Epithelial cell of proximal tubule (primary cell): Measurements from ENCODE around the gene SYT6. TPM values are rescaled to one million over a fixed set of nuclear protein-coding genes. Genes with fewer than 3 reads are reported as not detected.

Experiments used
- DNase-seq: peaks from one replicate; pipeline ENCODE4 v3.0.0-alpha.2; 2011; ENCODE audit warnings: low read depth
- H3K4me3 ChIP-seq: 2 replicates; pipeline ENCODE4 v1.5.1; 2011; ENCODE audit warnings: low read depth, mild to moderate bottlenecking, low read length
- total RNA-seq: library from RNA; depleted of rRNA; stranded (reverse); fragments of >200 nt; gene quantifications from 2 replicates; pipeline ENCODE4 v1.2.3, GENCODE V29; 2015
- TF ChIP-seq, protein P1 (sequence below): conservative IDR thresholded peaks from 2 replicates; pipeline ENCODE4 v1.5.1; 2012; ENCODE audit warnings: low read depth, mild to moderate bottlenecking, low read length

Gene SYT6
- total RNA-seq, 1 donor from 2014 or later = not detected

DNA sequence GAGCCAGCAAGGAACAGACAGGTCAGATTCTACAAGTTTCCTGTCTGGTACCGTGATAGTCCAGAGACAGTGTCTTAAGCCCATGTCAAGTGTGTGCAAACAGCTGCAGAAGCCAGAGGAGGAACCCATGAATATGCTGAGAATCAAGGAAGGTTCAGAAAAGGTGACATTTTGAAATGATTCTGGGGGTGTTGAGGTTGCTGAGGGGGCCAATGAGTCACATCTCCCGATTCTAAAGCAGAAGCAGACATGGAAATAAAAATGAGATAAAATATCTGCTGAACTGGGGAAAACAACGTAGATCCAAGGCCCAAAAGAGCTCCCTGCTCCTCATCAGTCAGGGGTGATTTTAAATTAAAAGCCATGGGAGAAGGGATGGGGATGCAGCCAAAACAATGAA is 15.8 kb upstream of the SYT6 start:
- TF ChIP-seq, protein P1, sequence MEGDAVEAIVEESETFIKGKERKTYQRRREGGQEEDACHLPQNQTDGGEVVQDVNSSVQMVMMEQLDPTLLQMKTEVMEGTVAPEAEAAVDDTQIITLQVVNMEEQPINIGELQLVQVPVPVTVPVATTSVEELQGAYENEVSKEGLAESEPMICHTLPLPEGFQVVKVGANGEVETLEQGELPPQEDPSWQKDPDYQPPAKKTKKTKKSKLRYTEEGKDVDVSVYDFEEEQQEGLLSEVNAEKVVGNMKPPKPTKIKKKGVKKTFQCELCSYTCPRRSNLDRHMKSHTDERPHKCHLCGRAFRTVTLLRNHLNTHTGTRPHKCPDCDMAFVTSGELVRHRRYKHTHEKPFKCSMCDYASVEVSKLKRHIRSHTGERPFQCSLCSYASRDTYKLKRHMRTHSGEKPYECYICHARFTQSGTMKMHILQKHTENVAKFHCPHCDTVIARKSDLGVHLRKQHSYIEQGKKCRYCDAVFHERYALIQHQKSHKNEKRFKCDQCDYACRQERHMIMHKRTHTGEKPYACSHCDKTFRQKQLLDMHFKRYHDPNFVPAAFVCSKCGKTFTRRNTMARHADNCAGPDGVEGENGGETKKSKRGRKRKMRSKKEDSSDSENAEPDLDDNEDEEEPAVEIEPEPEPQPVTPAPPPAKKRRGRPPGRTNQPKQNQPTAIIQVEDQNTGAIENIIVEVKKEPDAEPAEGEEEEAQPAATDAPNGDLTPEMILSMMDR = no peak
- no peak overlapping the region for H3K4me3 ChIP-seq
- DNase-seq = no peak

DNA sequence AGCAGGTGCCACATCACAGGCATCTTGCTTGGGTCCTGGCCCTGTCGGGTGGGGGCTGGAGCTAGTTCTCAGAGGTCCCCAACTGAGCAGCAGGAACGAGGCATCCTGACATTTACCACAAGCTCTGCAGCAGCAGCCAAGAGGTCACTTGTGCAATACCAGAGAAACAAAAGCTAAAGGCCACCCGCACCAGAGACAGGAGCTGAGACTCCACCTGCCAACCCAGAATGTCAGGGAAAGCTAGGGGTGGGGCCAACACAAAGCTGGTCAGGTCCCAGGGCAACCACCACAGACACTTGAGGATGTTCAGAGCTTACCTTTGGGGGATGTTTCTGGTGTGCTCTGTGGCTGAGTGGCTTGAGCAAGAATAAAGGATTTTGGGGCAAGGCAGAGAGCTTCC is 13.6 kb upstream of the SYT6 start:
- no peak for DNase-seq
- TF ChIP-seq, protein P1 = no peak
- no peak overlapping the region for H3K4me3 ChIP-seq

DNA sequence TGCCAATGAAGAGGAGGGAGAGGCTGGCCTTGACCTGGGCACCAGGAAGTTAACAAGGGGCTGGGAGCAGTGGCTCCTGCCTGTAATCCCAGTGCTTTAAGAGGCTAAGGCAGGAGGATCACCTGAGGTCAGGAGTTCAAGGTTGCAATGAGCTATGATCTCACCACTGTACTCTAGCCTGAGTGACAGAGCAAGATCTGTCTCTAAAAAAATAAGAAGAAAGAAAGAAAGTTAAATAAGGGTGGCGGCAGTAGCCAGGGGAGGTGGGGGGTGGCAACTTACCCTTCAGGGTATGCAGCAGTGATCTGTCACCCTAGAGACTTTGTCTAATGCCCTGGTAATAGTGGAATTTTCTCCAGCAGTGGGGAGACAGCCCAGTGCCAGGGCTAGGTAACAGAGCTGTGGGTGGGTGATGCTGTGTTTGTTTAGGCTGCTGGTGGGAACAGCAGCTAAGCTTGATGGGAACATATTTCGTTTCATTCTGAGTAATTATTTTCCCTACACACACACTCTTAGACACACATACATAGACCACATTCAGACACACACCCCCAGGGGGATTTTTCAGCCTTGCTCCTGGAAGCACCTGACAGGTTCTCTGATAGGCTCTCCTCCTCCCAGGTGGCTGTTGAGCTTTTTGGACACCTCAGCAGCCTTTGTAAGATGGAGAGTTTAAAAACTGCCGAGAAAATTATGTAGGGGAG is 11.3 kb upstream of the SYT6 start:
- no peak for DNase-seq
- no peak overlapping the region for H3K4me3 ChIP-seq
- TF ChIP-seq, protein P1 = no peak

DNA sequence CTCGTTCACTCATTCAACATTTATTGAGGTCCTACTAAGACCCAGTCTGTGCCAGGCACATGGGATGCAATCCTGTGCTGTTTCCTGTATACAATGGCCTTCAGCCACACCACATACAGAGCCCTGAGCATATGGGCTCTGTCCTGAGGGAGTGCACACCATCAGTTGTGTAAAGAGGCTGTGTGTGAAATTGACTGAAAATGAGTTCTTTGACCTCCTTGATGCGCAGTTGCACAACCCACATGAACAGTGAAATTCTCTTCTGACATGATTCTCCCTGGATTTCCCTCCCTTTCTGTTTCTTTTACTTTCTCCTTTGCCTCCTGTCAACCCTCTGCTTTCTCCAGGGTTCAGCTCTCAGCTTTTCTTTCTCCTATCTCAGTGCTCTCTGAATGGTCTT is 6.3 kb upstream of the SYT6 start:
- no peak overlapping the region for H3K4me3 ChIP-seq
- no peak for DNase-seq
- TF ChIP-seq, protein P1 = no peak

DNA sequence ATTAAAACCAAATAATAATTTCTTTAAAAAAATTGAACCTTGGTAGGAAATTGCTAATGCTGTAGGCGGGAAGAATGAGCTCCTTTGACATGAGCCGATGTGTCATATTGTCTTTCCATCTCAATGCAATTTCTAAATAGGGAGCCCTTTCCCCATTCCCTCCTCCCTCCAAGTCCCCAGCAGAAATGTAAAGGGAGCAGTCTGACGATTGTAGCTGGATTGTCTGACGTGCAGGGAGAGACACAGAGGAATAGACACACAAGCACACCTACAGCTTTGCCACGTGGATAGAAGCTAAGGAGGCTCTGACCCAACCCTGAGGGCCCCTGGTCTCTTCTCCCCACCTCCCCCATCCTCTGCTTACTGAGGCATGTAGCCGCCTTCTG is 3.6 kb upstream of the SYT6 start:
- TF ChIP-seq, protein P1 = no peak
- no peak overlapping the region for H3K4me3 ChIP-seq
- no peak for DNase-seq

DNA sequence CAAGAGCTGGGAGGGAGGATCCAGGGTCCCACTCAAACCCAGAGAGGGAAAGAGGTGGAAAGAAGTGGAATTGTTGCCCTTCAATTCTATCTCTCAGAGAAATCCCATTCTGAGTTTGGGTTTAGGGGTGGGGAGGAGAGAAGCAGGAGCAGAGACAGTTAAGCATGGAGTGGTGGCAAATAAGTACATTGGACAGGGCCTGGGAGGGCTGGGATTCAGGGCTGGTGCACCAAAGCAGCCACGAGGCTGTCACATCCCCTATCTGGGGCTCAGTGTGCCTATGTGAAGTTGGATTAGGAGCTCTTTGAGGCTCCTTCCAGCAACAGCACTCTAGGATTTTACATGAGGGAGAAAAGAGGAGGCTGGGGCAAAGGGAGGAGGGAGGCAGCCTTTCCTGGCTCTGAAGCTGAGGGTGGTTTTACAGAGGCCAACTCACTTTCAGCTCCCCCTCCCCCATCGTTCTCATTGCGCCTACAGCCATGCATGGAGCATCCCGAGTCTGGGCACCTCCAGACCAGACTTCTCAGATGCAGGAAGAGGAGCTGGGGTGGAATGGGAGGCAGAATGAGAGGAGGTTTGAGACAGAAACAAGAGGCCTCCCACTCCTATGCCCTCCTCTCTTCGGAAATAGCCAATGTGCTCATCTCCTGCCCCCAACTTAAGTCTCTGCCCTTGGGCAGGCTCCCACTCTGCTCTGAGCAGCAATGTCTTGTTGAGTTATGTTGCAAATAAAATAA is 3.0 kb upstream of the SYT6 start:
- TF ChIP-seq, protein P1 = no peak
- no peak overlapping the region for H3K4me3 ChIP-seq
- no peak for DNase-seq

DNA sequence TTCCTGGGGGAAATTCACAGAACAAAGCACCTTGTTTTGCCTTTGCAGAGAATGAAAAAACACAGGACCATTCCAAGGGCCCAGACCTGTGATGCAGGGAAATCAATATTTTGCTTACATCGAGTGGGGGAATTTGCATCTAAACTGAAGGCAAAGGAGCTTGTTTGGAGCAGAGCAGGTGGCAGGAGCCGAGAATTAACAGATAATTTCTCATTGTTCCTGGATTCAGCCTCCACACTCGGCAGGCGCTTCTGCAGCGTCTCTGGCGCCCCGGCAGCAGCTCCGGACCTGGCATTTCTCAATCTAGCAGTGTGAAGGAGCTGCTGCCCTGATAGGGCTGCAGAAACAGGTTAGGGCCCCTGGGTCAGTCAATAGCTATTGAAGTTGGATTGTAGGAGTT is 2.0 kb upstream of the SYT6 start:
- DNase-seq = no peak
- no peak overlapping the region for H3K4me3 ChIP-seq
- TF ChIP-seq, protein P1 = no peak
